Measurements from ENCODE around the gene CEP295NL.

CEP295NL gene, protein sequence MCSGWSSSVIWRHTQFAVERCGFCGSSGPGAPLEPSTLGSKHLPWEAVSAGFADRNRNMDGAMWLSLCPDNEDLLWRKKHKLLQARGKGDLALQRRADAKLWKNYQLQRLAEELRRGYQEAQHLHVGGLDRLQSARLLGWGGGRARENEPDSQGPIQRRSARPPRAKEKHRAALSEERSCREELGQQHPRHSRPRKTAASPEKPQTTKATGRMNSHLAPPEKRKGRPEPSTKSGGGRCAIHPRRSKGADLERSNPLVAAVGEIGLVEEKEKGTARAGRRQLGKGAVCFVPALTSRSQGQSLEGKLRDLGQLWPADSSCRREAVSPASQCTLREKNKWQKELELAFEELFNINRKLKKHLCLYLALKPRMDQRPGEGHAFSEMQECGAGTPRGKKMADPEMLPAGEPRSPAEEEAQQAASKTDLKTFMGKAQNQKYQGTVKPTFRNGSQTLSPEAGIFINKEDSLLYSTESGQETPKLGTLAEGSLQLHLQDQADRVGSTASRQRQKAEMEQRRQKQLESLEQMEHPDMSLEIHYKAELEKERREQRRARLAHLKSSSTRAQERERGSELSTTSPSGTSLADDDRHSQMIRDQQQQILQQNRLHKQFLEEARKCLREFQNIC

DNA sequence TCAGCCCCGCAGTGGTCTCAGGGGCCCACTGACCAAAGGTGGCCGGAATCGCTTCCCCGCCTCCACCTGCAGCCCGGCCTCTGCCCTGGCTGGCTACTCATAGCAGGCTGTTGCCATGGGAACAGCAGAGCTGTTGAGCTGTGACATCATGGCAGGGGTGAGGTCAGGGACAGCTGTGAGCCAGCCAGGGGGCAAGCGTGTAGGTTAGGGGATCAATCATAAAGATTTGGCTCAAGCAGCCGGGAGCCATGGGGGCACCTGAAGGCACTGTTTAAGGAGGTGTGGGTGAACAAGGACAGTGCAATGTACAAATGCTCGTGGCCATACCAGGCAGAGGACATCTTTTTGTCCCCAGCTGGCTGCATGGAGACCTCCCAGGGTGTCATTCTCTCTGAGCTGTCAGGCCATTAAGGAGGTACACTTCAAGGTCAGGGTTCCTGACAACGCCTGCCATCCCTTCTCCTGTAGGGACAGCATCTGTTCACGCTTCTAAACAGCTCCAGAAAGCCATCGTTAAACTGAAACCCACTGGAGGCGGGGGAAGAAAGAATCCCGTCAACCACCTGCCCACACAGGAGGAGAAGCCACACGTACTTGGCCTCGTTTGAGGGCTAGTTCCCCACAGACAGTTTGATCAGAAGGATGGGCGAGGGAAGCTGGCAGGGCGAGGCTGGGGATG lies at the start of gene CEP295NL:
TSS of gene CEP295NL (minus strand) at position 101 of the 679 bp plus-strand sequence. CDS start 1,373 bp downstream, outside the sequence.
- H3K27me3 Mint-ChIP-seq (ENCODE audit: low read depth, poor library complexity), result peaks cover 3% of the 10 kb centered on the region
- H3K4me1 Mint-ChIP-seq, result peaks cover 57% of the 10 kb centered on the region
- H3K4me3 Mint-ChIP-seq, result peak within 1 kb of the TSS; percentile 16
- peaks cover 7% of the 10 kb centered on the region for H3K36me3 Mint-ChIP-seq (ENCODE audit: low read depth)
- TF ChIP-seq, protein P1, sequence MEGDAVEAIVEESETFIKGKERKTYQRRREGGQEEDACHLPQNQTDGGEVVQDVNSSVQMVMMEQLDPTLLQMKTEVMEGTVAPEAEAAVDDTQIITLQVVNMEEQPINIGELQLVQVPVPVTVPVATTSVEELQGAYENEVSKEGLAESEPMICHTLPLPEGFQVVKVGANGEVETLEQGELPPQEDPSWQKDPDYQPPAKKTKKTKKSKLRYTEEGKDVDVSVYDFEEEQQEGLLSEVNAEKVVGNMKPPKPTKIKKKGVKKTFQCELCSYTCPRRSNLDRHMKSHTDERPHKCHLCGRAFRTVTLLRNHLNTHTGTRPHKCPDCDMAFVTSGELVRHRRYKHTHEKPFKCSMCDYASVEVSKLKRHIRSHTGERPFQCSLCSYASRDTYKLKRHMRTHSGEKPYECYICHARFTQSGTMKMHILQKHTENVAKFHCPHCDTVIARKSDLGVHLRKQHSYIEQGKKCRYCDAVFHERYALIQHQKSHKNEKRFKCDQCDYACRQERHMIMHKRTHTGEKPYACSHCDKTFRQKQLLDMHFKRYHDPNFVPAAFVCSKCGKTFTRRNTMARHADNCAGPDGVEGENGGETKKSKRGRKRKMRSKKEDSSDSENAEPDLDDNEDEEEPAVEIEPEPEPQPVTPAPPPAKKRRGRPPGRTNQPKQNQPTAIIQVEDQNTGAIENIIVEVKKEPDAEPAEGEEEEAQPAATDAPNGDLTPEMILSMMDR (IDR thresholded peaks at IDR 0.05), result no peak
- peak; percentile 69 for DNase-seq
- H3K27ac Mint-ChIP-seq, result peak within 1 kb of the TSS; percentile 48
- no peaks in the 10 kb centered on the region for H3K9me3 Mint-ChIP-seq

DNA sequence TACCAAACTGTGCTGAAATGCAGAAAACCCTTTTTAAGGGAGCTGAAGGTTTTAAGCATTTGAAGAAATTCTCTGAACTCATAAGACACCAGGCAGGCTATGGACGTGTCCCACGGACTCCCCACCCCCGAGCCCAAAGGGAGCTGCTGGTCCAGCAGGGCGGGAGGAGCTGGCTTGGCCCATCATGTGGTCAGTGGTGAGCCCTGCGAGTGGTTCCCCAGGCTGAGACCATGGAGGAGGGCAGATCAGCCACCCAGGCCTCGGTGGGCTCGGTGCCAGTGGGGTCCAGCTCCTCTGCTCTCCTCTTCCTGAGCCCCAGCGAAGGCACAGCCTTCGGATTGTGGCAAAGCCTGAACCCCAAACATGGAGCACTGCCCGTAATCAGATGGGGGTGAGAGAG lies 49.7 kb upstream of the CEP295NL start:
- H3K4me1 Mint-ChIP-seq, result peaks cover 39% of the 10 kb centered on the region
- H3K27me3 Mint-ChIP-seq (ENCODE audit: low read depth, poor library complexity), result peaks cover 16% of the 10 kb centered on the region
- H3K36me3 Mint-ChIP-seq (ENCODE audit: low read depth), result peaks cover 12% of the 10 kb centered on the region
- peaks cover 23% of the 10 kb centered on the region for H3K9me3 Mint-ChIP-seq
- H3K27ac Mint-ChIP-seq, result peak overlapping the region; percentile 68
- H3K4me3 Mint-ChIP-seq, result no peak overlapping the region
- TF ChIP-seq, protein P1 (IDR thresholded peaks at IDR 0.05), result no peak
- no peak for DNase-seq

DNA sequence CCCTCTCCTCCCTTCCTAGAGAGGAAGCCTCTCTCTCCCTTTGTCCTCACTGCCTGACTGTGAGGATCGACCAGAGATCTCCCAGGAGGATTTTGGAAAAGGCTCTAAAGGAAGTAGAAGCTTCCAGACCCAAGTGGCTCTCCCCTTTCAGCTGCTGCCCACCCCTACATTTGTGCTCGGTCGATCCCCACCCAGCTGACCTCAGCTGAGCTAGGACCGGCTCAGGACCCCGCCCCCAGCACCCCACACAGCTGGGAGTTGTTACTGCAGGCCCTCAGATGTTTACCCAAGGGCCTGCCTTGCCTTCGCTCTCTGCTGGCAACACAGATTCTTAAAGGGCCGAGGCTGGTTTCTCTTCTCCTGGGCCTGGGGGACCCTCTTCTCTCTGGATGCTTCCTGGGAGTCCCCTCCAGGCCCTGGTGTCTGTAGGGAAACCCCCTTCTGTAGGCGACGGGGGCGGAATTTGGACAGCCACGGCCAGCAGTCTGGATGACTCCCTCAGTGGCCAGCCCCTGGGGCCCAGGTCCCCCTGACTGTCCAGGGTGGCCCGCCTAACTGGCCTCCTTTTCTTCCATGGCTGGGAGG lies 49.1 kb upstream of the CEP295NL start:
- Mint-ChIP-seq H3K36me3 (ENCODE audit: low read depth) (peaks cover 12% of the 10 kb centered on the region), H3K27me3 (ENCODE audit: low read depth, poor library complexity) (peaks cover 15% of the 10 kb centered on the region), H3K4me1 (peaks cover 46% of the 10 kb centered on the region), H3K4me3 (no peak overlapping the region), H3K27ac (peak overlapping the region; percentile 68), H3K9me3 (peaks cover 23% of the 10 kb centered on the region)
- no peak for DNase-seq
- TF ChIP-seq, protein P1 (IDR thresholded peaks at IDR 0.05), result no peak

DNA sequence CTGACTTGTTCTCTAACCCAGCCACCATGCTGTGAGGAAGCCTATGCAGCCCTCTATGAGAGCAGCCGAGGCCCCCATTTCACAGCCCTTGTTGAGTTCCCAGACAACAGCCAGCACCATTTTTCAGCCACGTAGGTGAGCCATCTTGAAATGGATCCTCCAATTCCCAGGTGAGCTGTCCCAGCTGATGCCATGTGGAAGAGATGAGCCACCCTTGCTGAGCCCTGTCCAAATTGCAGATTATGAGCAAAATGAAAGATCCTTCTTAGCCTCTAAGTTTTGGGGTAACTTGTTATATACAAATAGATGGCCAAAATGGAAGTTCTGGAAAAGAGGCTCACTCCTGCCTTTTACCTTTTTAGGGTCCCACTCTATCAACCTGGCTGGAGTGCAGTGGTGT lies 47.9 kb upstream of the CEP295NL start:
- H3K27me3 Mint-ChIP-seq (ENCODE audit: low read depth, poor library complexity), result peaks cover 10% of the 10 kb centered on the region
- H3K4me3 Mint-ChIP-seq, result no peak overlapping the region
- H3K27ac Mint-ChIP-seq, result no peak overlapping the region
- peaks cover 52% of the 10 kb centered on the region for H3K4me1 Mint-ChIP-seq
- peaks cover 23% of the 10 kb centered on the region for H3K9me3 Mint-ChIP-seq
- TF ChIP-seq, protein P1 (IDR thresholded peaks at IDR 0.05), result no peak
- no peak for DNase-seq
- peaks cover 12% of the 10 kb centered on the region for H3K36me3 Mint-ChIP-seq (ENCODE audit: low read depth)

DNA sequence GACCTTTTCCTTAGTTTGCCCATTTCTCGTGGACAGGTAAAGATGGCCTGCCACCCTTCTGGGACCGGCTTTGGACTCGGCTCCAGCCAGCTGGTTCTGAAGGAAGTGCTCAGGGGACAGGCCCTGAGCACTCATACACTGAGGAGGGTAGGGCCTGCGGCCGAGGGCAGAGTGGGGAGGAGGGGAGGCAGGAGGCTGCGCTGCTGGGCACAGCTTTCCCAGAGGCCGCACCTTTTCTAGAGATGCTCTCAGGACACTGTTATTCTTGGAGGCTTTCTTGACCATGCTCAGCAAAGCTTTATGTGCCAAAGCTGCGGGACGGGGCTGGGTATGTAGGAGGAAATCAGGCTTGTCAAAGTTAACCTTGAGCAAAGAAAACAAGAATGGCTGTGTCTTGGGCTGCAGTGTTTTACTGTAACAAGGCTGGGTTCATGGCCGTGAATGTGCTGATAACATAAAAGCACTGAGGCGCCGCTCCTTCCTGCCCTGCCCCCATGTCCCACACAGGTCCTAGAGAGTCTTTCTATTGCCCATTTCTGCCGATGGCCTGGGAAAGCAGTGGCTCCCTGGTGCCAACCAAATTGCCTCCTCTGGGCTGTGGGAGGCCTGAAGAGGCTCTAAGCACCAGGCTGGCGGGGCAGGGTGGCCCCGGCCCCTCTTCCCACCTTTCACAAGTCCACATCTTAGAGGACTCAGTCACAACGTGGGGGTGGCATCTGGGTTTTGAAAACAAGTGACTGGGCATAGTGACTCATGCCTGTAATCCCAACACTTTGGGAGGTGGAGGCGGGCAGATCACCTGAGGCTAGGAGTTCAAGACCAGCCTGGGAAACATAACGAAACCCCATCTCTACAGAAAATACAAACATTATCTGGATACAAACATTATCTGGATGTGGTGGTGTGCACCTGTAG lies 44.5 kb upstream of the CEP295NL start:
- TF ChIP-seq, protein P1 (IDR thresholded peaks at IDR 0.05), result no peak
- peaks cover 23% of the 10 kb centered on the region for H3K9me3 Mint-ChIP-seq
- peaks cover 12% of the 10 kb centered on the region for H3K36me3 Mint-ChIP-seq (ENCODE audit: low read depth)
- DNase-seq, result no peak
- H3K27me3 Mint-ChIP-seq (ENCODE audit: low read depth, poor library complexity), result peaks cover 21% of the 10 kb centered on the region
- peaks cover 40% of the 10 kb centered on the region for H3K4me1 Mint-ChIP-seq
- H3K4me3 Mint-ChIP-seq, result no peak overlapping the region
- no peak overlapping the region for H3K27ac Mint-ChIP-seq

All from nephron progenitor cell (in vitro differentiated cells).